OCI-LY1 (cell line): ENCODE measurements around the gene CCDC159.

Experiments used
- EZH2 ChIP-seq: fragments of 200-600 bp; sonication (generic), shearing (Covaris generic); IDR thresholded peaks from 2 replicates; pipeline ENCODE4 v1.8.0; 2017; ENCODE audit warnings: borderline replicate concordance, mixed run types, mild to moderate bottlenecking, antibody characterized with exemption, low read length, moderate library complexity, mixed read lengths
- TF ChIP-seq, protein P1 (sequence below): fragments of 200-600 bp; sonication (generic), shearing (Covaris generic); IDR thresholded peaks from 2 replicates; pipeline ENCODE4 v1.5.1; 2017; ENCODE audit warnings: mild to moderate bottlenecking, antibody characterized with exemption, low read length, moderate library complexity, mixed read lengths

GRCh38 chr19:11397089-11397610 lies 50.8 kb downstream of the CCDC159 start:
- TF ChIP-seq, protein P1, sequence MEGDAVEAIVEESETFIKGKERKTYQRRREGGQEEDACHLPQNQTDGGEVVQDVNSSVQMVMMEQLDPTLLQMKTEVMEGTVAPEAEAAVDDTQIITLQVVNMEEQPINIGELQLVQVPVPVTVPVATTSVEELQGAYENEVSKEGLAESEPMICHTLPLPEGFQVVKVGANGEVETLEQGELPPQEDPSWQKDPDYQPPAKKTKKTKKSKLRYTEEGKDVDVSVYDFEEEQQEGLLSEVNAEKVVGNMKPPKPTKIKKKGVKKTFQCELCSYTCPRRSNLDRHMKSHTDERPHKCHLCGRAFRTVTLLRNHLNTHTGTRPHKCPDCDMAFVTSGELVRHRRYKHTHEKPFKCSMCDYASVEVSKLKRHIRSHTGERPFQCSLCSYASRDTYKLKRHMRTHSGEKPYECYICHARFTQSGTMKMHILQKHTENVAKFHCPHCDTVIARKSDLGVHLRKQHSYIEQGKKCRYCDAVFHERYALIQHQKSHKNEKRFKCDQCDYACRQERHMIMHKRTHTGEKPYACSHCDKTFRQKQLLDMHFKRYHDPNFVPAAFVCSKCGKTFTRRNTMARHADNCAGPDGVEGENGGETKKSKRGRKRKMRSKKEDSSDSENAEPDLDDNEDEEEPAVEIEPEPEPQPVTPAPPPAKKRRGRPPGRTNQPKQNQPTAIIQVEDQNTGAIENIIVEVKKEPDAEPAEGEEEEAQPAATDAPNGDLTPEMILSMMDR = no peak
- TF ChIP-seq EZH2 = no peak
